OCI-LY1 (cell line): ENCODE measurements around the gene PANK4.

Experiments
- H2AFZ ChIP-seq: fragments of 200-600 bp; sonication (generic), shearing (Covaris generic); 2 replicates; pipeline ENCODE4 v1.6.0; 2014; ENCODE audit warnings: antibody characterized with exemption, mild to moderate bottlenecking, low read length
- H3F3A ChIP-seq: fragments of 200-600 bp; sonication (generic), shearing (Covaris generic); 2 replicates; pipeline ENCODE4 v1.6.0; 2014; ENCODE audit warnings: mild to moderate bottlenecking, antibody characterized with exemption, low read length, moderate library complexity; ENCODE audit not compliant: insufficient read depth
- H3K27ac ChIP-seq: fragments of 200-600 bp; sonication (generic); 2 replicates; pipeline ENCODE4 v1.5.1; 2014; ENCODE audit warnings: low read length, mixed run types, mild to moderate bottlenecking, low read depth; ENCODE audit not compliant: poor library complexity, severe bottlenecking
- H3K27me3 ChIP-seq: fragments of 200-600 bp; sonication (generic); 2 replicates; pipeline ENCODE4 v1.6.0; 2014; ENCODE audit warnings: antibody characterized with exemption, mild to moderate bottlenecking, low read length, moderate library complexity; ENCODE audit not compliant: insufficient read depth
- H3K36me3 ChIP-seq: fragments of 200-600 bp; sonication (generic); 2 replicates; pipeline ENCODE4 v1.6.1; 2014; ENCODE audit warnings: mild to moderate bottlenecking, antibody characterized with exemption, low read length, moderate library complexity, mixed read lengths; ENCODE audit not compliant: insufficient read depth
- H3K4me1 ChIP-seq: fragments of 200-600 bp; sonication (generic); 2 replicates; pipeline ENCODE4 v1.5.1; 2014; ENCODE audit warnings: mild to moderate bottlenecking, low read length, moderate library complexity; ENCODE audit not compliant: insufficient read depth, severe bottlenecking
- H3K4me2 ChIP-seq: fragments of 200-600 bp; sonication (generic), shearing (Covaris generic); 2 replicates; pipeline ENCODE4 v1.6.1; 2014; ENCODE audit warnings: low read length
- H3K4me3 ChIP-seq: fragments of 200-600 bp; sonication (generic); 2 replicates; pipeline ENCODE4 v1.5.1; 2014; ENCODE audit warnings: low read length, low read depth, mild to moderate bottlenecking, mixed read lengths; ENCODE audit not compliant: poor library complexity, severe bottlenecking
- H3K79me2 ChIP-seq: fragments of 200-600 bp; shearing (Covaris generic); 2 replicates; pipeline ENCODE4 v1.6.1; 2016; ENCODE audit warnings: mixed run types, low read length, mixed read lengths; ENCODE audit not compliant: insufficient read depth
- H3K9ac ChIP-seq: fragments of 200-600 bp; sonication (generic), shearing (Covaris generic); 2 replicates; pipeline ENCODE4 v1.6.1; 2014; ENCODE audit warnings: mild to moderate bottlenecking, low read length, mixed read lengths
- H3K9me2 ChIP-seq: fragments of 200-600 bp; sonication (generic), shearing (Covaris generic); 2 replicates; pipeline ENCODE4 v1.6.1; 2014; ENCODE audit warnings: low read depth, mild to moderate bottlenecking, low read length, mixed read lengths
- H3K9me3 ChIP-seq: fragments of 200-600 bp; shearing (Covaris generic); 2 replicates; pipeline ENCODE4 v1.6.1; 2014; ENCODE audit warnings: low read length, mixed read lengths
- H4K20me1 ChIP-seq: fragments of 200-600 bp; sonication (generic), shearing (Covaris generic); 2 replicates; pipeline ENCODE4 v1.6.0; 2016; ENCODE audit warnings: mild to moderate bottlenecking, low read length; ENCODE audit not compliant: insufficient read depth
- CTCF ChIP-seq: fragments of 200-600 bp; sonication (generic), shearing (Covaris generic); IDR thresholded peaks from 2 replicates; pipeline ENCODE4 v1.5.1; 2017; ENCODE audit warnings: mild to moderate bottlenecking, antibody characterized with exemption, low read length, moderate library complexity, mixed read lengths
- EZH2 ChIP-seq: fragments of 200-600 bp; sonication (generic), shearing (Covaris generic); IDR thresholded peaks from 2 replicates; pipeline ENCODE4 v1.8.0; 2017; ENCODE audit warnings: borderline replicate concordance, mixed run types, mild to moderate bottlenecking, antibody characterized with exemption, low read length, moderate library complexity, mixed read lengths

Gene PANK4

GRCh38 chr1:2471159-2471471 is 55.3 kb downstream of the PANK4 start:
- no peaks in the 10 kb centered on the region for H4K20me1 ChIP-seq
- H3K9me3 ChIP-seq, result no peaks in the 10 kb centered on the region
- no peak overlapping the region for H3K27ac ChIP-seq
- no peak for TF ChIP-seq CTCF
- TF ChIP-seq EZH2, result no peak
- no peaks in the 10 kb centered on the region for H3K4me1 ChIP-seq
- H3K27me3 ChIP-seq, result no peaks in the 10 kb centered on the region
- H3K36me3 ChIP-seq, result no peaks in the 10 kb centered on the region
- no peaks in the 10 kb centered on the region for H3F3A ChIP-seq
- no peak overlapping the region for H2AFZ ChIP-seq
- no peak overlapping the region for H3K4me3 ChIP-seq
- no peaks in the 10 kb centered on the region for H3K9me2 ChIP-seq
- no peak overlapping the region for H3K9ac ChIP-seq
- H3K79me2 ChIP-seq, result no peaks in the 10 kb centered on the region
- no peak overlapping the region for H3K4me2 ChIP-seq

GRCh38 chr1:2470290-2471158 is 55.9 kb downstream of the PANK4 start:
- Histone ChIP-seq H3K9me3 (no peaks in the 10 kb centered on the region), H3K9me2 (no peaks in the 10 kb centered on the region), H3K4me1 (no peaks in the 10 kb centered on the region), H3K79me2 (no peaks in the 10 kb centered on the region), H3F3A (no peaks in the 10 kb centered on the region), H3K27me3 (no peaks in the 10 kb centered on the region), H4K20me1 (no peaks in the 10 kb centered on the region), H3K4me3 (no peak overlapping the region), H2AFZ (no peak overlapping the region), H3K36me3 (no peaks in the 10 kb centered on the region), H3K4me2 (no peak overlapping the region), H3K9ac (no peak overlapping the region), H3K27ac (no peak overlapping the region)
- no peak for TF ChIP-seq EZH2
- no peak for TF ChIP-seq CTCF

GRCh38 chr1:2469103-2469940 is 57.1 kb downstream of the PANK4 start:
- Histone ChIP-seq H3K4me3 (no peak overlapping the region), H3K79me2 (no peaks in the 10 kb centered on the region), H3K9ac (no peak overlapping the region), H3K36me3 (no peaks in the 10 kb centered on the region), H2AFZ (no peak overlapping the region), H3F3A (no peaks in the 10 kb centered on the region), H3K27ac (no peak overlapping the region), H3K27me3 (no peaks in the 10 kb centered on the region; the same call in 1 of the 2 replicates), H3K4me1 (no peaks in the 10 kb centered on the region), H4K20me1 (no peaks in the 10 kb centered on the region), H3K9me3 (no peaks in the 10 kb centered on the region), H3K9me2 (no peaks in the 10 kb centered on the region), H3K4me2 (no peak overlapping the region)
- TF ChIP-seq CTCF (no peak), EZH2 (no peak)
